ENCODE results near the gene BIRC5.

- TF ChIP-seq POLR2A (IDR thresholded peaks at IDR 0.05) (no peak), CTCF (IDR thresholded peaks at IDR 0.05) (no peak)
These were observed 44.5 kb downstream of the BIRC5 start for GRCh38 chr17:78258323-78259191.

Measured in testis (tissue), 2 donors.